ENCODE results near the gene CLEC1A.

Gene CLEC1A

DNA sequence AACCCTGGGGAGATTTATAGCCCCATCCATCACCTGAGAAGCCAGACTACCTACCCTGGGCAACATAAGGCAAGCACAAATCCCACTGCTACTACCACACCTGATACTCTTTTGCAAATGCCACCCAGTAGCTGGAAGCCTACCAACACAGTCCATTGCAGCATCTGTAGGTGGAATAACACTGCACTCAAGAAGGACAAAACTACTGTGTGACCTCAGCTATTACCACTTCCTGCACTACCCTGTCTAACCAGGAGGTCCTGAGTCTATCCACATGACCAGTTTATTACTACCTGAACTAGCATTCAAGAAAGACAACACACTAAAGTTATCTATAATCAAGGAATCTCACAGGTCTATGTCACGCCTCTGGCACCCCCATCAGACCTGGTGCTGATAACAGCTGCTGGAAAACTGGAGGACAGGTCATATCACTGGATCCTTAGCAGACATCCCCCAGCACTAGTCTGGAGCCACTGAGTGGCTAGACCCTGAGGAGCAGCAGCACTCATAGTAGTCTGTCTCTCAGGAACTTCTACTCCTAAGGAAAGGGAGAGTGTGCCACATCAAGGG is 2.9 kb upstream of the CLEC1A start:
- no peak for DNase-seq

- no peak for DNase-seq
These were observed 2.3 kb upstream of the CLEC1A start for GRCh38 chr12:10101042-10101579.

GRCh38 chr12:10097521-10097920 is 1.3 kb downstream of the CLEC1A start:
- no peak for DNase-seq

GRCh38 chr12:10095971-10096370 is 2.8 kb downstream of the CLEC1A start:
- DNase-seq: no peak

GRCh38 chr12:10094646-10095395 is 4.0 kb downstream of the CLEC1A start:
- DNase-seq: no peak

DNA sequence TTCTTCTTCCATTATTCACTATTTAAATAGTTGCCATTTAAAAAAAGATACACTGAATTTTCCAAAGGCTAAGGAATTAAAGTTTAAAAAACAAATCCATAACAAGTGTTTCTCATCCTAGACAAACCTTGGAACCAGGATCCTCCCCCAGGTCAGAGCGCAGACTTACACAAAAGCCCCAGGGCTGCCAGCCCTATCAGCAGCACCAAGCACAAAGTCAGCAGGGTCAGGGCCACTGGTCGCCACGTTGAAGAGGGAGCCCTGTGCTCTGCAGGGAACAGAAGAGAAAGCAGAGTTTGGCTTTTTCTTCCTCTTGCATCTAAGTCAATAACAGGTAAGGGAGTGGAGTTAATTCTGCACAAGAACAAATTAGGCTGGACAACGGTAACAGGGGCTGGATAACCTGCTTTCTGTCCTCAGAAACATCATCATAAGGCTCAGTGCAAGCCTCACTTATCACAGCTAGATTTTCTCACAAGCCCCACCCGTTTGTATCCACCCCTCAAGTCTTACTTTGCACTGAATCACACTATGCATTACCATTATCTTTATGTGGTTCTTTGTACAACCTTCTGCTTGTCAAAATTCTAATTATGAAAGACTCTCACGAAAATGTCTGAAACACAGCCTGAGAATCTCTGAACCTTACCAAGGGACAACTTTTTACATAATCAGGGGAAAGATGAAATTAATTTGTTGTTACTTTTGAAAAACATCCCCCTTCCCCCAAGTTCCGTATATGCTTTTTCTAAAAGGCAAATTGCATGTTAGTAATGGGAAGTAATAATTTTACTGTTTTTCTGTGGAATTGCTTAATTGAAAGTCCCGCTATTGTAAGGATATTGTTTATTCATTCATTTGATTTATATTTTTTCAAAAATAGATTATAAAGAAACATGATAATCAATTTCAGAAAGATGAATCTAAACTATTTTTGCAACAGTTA is 9.6 kb downstream of the CLEC1A start:
- DNase-seq: no peak

- no peak for DNase-seq
These were observed 10.8 kb downstream of the CLEC1A start for GRCh38 chr12:10088031-10088430.

DNA sequence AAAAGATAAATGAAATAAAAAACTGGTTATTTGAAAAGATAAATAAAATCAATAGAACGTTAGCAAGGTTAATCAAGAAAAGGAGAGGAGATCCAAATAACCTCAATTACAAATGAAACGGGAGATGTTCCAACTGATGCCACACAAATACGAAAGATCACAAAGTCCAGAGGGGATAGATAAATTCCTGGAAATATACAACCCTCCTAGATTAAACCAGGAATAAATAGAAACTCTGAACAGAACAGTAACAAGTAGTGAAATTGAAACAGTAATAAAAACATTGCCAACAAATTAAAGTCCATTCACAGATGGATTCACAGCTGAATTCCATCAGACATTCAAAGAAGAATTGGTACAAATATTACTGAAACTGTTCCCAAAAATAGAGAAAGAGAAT is 12.4 kb downstream of the CLEC1A start:
- DNase-seq: no peak

- DNase-seq: no peak
These were observed 14.1 kb downstream of the CLEC1A start for GRCh38 chr12:10084733-10085132.

- DNase-seq: no peak
These were observed 16.5 kb downstream of the CLEC1A start for GRCh38 chr12:10082117-10082874.

DNA sequence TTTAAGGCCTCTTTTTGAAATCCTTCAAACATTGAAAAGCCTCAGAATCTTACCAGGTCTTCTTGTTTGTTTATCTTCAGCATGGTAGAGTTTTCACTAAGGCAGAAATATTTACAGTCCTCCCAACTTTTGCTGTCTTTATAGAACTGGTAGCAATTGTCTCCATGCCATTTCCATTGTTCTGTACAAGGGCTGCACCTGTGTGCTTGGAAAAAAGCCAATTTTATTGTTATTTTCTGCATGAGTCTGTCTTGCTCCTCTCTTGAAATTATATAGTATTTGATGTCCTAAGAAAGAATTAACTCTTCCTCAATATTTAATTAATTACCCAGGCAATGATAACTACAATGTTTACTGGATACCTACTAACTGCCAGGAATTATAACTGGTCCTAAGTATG is 23.3 kb downstream of the CLEC1A start:
- DNase-seq: no peak

DNA sequence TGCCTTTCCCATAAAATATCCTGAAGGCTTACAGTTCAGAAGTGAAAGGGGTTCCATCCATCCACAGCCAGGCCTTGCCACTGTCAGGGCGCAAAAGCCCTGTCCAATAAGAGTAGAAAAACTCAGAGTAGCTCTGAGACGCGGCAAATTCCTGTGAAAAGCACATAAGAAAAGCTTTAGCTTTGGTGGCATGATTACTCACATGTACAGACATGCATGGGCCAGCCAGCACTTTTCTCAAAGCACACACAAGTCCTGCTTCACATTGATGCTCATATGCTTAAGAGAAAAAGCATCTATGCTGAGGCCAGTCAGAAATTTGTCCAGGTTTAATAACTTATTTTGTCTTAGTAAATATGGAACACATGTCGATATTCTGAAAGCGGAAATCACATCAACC is 25.5 kb downstream of the CLEC1A start:
- no peak for DNase-seq

- no peak for DNase-seq
These were observed 26.7 kb downstream of the CLEC1A start for GRCh38 chr12:10072131-10072530.

DNA sequence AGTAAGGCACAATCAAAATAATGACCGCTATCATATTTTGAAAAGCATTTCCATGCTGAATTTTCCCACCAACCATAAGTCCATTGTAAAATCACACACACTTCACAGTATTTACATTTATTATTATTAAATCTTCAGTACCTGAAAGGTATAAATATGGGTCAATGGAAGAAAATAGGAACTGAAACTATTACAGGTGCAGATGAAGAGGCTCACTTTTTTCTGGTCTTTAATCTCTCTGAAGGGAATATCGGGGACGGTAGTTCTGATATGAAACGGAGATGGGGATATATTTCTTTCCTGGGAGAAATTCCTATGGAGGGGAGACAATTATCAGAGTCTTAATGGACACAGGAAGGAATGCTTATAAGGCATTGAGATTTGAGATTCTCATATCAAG is 28.4 kb downstream of the CLEC1A start:
- no peak for DNase-seq

- DNase-seq: no peak
These were observed 28.8 kb downstream of the CLEC1A start for GRCh38 chr12:10069976-10070375.

DNA sequence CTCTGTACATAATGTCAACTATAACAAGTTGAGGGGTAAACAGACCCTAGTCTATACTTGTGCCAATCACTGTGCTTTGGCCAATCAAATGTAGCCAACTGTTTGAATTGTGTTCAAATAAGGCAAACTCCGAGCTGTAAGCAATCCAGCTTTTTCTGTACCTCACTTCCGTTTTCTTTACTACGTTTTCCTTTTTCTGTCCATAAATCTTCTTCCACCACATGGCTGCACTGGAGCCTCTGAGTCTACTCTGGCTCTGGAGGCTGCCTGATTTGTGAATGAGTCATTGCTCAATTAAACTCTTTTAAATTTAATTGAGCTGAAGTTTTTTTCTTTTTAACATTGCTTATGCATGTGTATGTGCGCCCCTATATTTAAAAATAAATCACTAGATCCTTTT is 29.7 kb downstream of the CLEC1A start:
- no peak for DNase-seq

- no peak for DNase-seq
These were observed 30.1 kb downstream of the CLEC1A start for GRCh38 chr12:10068644-10069043.

- no peak for DNase-seq
These were observed 30.8 kb downstream of the CLEC1A start for GRCh38 chr12:10067942-10068341.

DNA sequence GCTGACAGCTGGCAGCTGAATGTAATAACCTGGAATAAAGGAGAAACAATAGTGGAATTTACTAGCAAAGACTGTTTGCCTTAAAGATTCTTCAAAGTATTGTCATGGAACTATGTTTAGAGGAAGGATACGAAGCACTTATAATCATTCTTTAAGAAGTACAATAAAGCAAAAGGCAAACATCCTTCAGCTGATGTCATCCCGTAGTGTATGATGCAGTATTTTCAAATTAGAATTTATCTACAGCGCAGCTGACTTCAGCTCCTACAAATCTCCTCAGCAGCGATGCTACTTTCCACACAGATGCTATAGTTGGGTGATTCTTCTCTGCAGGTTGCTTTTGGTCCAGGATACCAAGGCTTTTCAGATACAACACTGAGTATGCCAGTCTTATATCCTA is 31.5 kb downstream of the CLEC1A start:
- DNase-seq: no peak

DNA sequence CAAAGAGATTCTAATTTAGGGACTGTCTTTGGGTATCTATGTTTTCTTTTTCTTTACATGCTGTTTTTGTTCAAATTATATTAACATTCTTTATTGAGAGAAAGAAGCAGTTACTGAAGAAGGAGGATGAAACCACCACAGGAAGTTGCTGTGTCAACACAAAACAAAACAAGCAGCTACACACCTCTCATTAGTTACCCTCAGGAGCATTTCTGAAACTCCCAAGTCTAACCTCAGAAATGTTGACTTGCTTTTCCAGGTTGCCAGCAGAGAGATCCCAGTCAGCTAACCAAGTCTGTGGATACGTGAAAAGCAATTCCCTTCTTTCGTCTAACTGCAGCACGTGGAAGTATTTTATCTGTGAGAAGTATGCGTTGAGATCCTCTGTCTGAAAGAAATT is 33.5 kb downstream of the CLEC1A start:
- DNase-seq: no peak

- DNase-seq: no peak
These were observed 40.4 kb downstream of the CLEC1A start for GRCh38 chr12:10058387-10058786.
